Stomach smooth muscle (tissue), 2 donors: ENCODE results near the gene SYNE2.

Source experiments
- H3K27ac ChIP-seq: one replicate; pipeline ENCODE4 v1.7.0; 2013; ENCODE audit warnings: mild to moderate bottlenecking, low read length, inconsistent platforms
- H3K27me3 ChIP-seq, 2 donors: one replicate each; pipeline ENCODE4 v1.7.0; 2013; ENCODE audit warnings: low read length in 2 of 2; ENCODE audit not compliant: insufficient read depth in 2 of 2, control insufficient read depth in 1 of 2
- H3K36me3 ChIP-seq, 2 donors: one replicate each; pipeline ENCODE4 v1.7.0; 2013; ENCODE audit warnings: low read length in 2 of 2; ENCODE audit not compliant: control insufficient read depth in 2 of 2, insufficient read depth in 2 of 2
- H3K4me1 ChIP-seq: one replicate; pipeline ENCODE4 v1.7.0; 2013; ENCODE audit warnings: low read length; ENCODE audit not compliant: control insufficient read depth, insufficient read depth
- H3K4me3 ChIP-seq, 2 donors: one replicate each; pipeline ENCODE4 v1.7.0; 2013; ENCODE audit warnings: low read length in 2 of 2
- H3K9ac ChIP-seq, 2 donors: one replicate each; pipeline ENCODE4 v1.7.0; 2013; ENCODE audit warnings: low read length in 2 of 2, mild to moderate bottlenecking in 1 of 2
- H3K9me3 ChIP-seq, 2 donors: one replicate each; pipeline ENCODE4 v1.7.0; 2013; ENCODE audit warnings: low read length in 2 of 2; ENCODE audit not compliant: control insufficient read depth in 2 of 2
- donor health status: healthy.
- donor health status: Pancreatic carcinoma.

The SYNE2 gene

DNA sequence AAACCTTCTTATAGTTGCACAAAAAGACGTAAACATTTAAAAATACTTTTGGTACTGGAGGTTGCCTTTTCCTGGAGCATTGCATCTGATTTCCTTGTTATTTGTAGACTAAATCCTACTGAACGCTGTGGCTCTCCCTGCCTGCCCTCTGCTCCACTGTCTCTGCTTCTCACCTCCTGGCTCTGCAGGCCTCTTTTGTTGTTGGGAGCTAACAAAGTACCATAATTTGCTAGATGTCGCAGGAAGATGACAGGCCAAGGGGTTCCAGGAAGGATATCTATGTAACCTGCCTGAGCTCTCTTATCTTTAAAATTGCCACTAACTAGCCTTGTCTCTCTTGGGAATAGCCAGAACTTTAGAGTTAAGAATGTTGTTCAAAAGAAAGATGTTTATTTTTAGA is 21.4 kb downstream of the SYNE2 start:
- H3K4me3 ChIP-seq, result no peak overlapping the region
- no peaks in the 10 kb centered on the region for H3K27me3 ChIP-seq
- no peak overlapping the region for H3K9ac ChIP-seq
- H3K27ac ChIP-seq, result no peak overlapping the region
- H3K9me3 ChIP-seq, result no peaks in the 10 kb centered on the region
- H3K36me3 ChIP-seq, result no peaks in the 10 kb centered on the region
- peaks cover 2% of the 10 kb centered on the region for H3K4me1 ChIP-seq

DNA sequence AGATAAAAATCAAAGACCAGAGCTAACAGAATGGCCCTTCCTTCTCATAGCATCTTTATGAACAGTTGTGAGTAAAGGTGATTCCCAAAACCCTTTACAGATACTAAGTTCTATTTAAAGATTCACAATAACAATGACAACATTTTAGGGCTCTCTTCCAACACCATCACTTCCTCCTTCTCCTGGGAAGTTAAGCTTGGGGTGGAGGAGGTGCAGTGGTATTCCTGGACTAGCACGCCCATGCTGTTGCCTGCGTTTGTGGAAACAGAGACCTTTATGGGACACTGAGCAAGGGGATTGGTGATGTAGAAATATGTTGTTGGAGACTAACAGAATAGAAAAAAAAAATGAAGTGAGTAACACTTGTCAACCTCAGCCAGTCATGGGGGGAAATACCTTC is 22.5 kb downstream of the SYNE2 start:
- Histone ChIP-seq H3K9ac (no peak overlapping the region), H3K36me3 (no peaks in the 10 kb centered on the region), H3K27me3 (no peaks in the 10 kb centered on the region), H3K4me1 (no peaks in the 10 kb centered on the region), H3K9me3 (no peaks in the 10 kb centered on the region), H3K4me3 (no peak overlapping the region), H3K27ac (no peak overlapping the region)

DNA sequence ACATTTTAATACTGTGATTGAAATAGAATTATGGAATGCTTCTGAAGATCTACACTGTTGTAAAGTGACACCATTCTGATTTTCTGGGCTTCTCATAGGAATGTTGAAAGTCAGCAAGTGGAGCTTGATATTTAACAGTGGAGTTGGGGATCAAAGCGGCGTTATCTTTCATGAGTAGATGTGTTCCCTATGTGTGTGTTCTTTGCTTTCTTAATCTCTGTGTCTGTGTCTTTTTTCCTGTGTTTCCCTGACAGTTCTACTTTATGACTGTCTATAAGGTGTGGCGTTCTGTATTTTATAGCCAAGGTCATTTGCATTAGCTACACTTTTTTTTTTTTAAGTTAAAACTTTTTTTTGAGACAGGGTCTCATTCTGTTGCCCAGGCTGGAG is 24.7 kb downstream of the SYNE2 start:
- H3K9me3 ChIP-seq, result no peaks in the 10 kb centered on the region
- no peak overlapping the region for H3K9ac ChIP-seq
- no peak overlapping the region for H3K4me3 ChIP-seq
- no peaks in the 10 kb centered on the region for H3K36me3 ChIP-seq
- H3K4me1 ChIP-seq, result no peaks in the 10 kb centered on the region
- no peak overlapping the region for H3K27ac ChIP-seq
- no peaks in the 10 kb centered on the region for H3K27me3 ChIP-seq

- no peak overlapping the region for H3K9ac ChIP-seq
- H3K27me3 ChIP-seq, result no peaks in the 10 kb centered on the region
- no peaks in the 10 kb centered on the region for H3K9me3 ChIP-seq
- no peaks in the 10 kb centered on the region for H3K4me1 ChIP-seq
- no peak overlapping the region for H3K27ac ChIP-seq
- no peak overlapping the region for H3K4me3 ChIP-seq
- H3K36me3 ChIP-seq, result no peaks in the 10 kb centered on the region
These were observed 25.2 kb downstream of the SYNE2 start for GRCh38 chr14:63878052-63878451.

GRCh38 chr14:63878792-63879191 is 26.0 kb downstream of the SYNE2 start:
- no peak overlapping the region for H3K27ac ChIP-seq
- no peaks in the 10 kb centered on the region for H3K36me3 ChIP-seq

GRCh38 chr14:63881926-63882325 is 29.1 kb downstream of the SYNE2 start:
- no peaks in the 10 kb centered on the region for H3K27me3 ChIP-seq
- no peaks in the 10 kb centered on the region for H3K36me3 ChIP-seq

More at GRCh38 chr14:63878792-63879191, 26.0 kb downstream of the SYNE2 start:
- Histone ChIP-seq H3K27me3 (no peaks in the 10 kb centered on the region), H3K4me3 (no peak overlapping the region), H3K4me1 (no peaks in the 10 kb centered on the region), H3K9ac (no peak overlapping the region), H3K9me3 (no peaks in the 10 kb centered on the region)

GRCh38 chr14:63887899-63888298 is 35.1 kb downstream of the SYNE2 start:
- Histone ChIP-seq H3K27me3 (no peaks in the 10 kb centered on the region), H3K4me1 (no peaks in the 10 kb centered on the region), H3K36me3 (no peaks in the 10 kb centered on the region), H3K9me3 (no peaks in the 10 kb centered on the region), H3K9ac (no peak overlapping the region), H3K27ac (no peak overlapping the region), H3K4me3 (no peak overlapping the region)

More at GRCh38 chr14:63881926-63882325, 29.1 kb downstream of the SYNE2 start:
- Histone ChIP-seq H3K9ac (no peak overlapping the region), H3K9me3 (no peaks in the 10 kb centered on the region), H3K4me1 (no peaks in the 10 kb centered on the region), H3K4me3 (no peak overlapping the region), H3K27ac (no peak overlapping the region)

- H3K27ac ChIP-seq, result no peak overlapping the region
- peaks cover 7% of the 10 kb centered on the region for H3K4me1 ChIP-seq
These were observed 37.7 kb downstream of the SYNE2 start for GRCh38 chr14:63890553-63890952.

DNA sequence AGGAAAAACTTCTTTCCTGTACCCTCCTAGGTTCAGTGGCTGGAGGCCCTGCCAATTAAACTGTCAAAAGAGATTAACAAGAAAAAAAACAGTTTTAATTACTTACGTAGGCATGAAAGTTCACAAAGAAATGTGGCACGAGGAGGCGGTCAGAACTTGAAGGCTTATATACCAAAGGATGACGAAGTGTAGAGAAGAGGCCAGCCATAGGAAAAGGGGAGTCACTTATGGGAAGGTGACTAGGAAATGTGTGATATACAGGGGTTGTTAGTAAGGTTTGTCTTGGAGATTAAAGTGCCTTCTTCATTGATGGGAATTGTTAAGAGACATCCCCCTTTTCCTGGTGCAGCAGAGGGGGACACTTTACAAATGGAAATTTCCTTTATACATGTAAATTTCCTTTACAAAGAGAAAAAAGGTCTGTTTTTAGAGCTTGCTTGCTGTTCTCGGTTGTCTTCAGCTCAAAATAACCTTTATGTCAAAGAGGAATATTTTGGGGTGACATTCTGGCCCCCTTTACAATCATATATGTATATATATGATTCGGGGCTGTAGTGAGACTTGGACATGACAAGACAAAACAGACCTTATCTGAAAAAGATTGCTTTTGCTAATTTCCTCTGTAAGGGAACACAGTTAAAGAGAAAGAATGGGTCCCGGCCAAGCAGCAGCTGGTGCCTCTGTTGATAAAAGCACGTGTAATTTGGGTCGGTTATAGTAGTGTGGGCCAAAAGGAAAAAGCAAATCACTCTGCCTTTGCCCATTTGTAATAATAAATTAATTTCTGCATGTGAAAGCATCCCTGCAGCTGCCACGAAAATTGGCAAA is 38.6 kb downstream of the SYNE2 start:
- Histone ChIP-seq H3K27me3 (no peaks in the 10 kb centered on the region), H3K27ac (no peak overlapping the region), H3K36me3 (no peaks in the 10 kb centered on the region), H3K4me3 (no peak overlapping the region), H3K9me3 (no peaks in the 10 kb centered on the region), H3K4me1 (peaks cover 7% of the 10 kb centered on the region), H3K9ac (no peak overlapping the region)

More at GRCh38 chr14:63890553-63890952, 37.7 kb downstream of the SYNE2 start:
- H3K27me3 ChIP-seq, result no peaks in the 10 kb centered on the region
- no peak overlapping the region for H3K9ac ChIP-seq
- no peaks in the 10 kb centered on the region for H3K9me3 ChIP-seq
- H3K36me3 ChIP-seq, result no peaks in the 10 kb centered on the region
- no peak overlapping the region for H3K4me3 ChIP-seq

DNA sequence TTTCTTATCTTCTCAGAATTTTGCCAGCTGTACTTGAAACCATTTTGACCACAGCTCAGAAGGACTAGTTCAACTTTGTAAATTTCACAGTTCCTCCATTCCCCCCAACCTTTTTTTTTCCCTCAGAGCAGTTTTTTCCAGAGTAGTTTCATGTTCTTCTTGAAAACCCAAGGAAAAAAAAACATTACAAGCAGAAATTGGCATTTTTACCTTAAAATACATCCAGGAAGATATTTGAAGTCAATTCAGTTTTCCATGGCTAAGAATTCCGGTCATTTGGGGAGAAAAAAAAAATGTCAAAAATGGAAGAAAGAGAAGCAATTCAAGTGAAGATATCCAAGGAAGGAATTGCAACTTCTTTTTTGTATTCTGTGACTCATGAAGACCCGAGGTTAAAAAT is 39.5 kb downstream of the SYNE2 start:
- no peak overlapping the region for H3K9ac ChIP-seq
- H3K4me3 ChIP-seq, result no peak overlapping the region
- no peaks in the 10 kb centered on the region for H3K27me3 ChIP-seq
- H3K36me3 ChIP-seq, result no peaks in the 10 kb centered on the region
- H3K27ac ChIP-seq, result no peak overlapping the region
- H3K9me3 ChIP-seq, result no peaks in the 10 kb centered on the region
- H3K4me1 ChIP-seq, result peaks cover 7% of the 10 kb centered on the region

DNA sequence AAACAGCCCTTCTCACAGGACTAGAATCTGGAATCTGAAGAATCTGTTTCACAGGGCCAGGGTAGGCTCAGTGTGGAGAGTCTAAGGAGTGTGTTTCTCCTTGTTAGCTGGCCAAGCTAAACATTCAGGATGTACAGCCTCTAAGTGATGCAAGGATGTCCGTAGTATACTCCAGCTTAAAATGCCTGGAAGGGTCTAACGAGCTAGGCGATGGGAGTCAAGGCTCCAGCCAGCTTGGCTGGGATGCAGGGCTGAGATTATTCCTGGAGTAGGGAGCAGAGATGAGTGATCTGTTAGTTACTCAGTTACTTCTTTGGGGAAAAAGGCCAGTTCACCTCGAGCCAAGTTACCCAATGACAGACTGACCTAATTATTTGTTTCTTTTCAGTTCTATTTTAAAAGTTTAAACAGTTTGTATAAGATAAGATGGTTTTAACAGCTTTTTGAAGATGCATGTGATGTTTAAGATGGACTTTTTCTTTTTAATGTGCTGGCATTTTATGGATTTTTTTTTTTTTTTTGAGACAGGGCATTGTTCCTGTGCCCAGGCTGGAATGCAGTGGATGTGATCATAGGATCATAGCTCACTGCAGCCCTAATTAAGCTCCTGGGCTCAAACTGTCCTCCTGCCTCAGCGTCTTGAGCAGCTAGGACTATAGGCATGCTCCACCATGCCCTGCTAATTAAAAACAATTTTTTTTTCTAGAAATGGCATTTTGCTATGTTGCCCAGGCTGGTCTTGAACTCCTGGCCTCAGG is 41.1 kb downstream of the SYNE2 start:
- H3K9me3 ChIP-seq, result no peaks in the 10 kb centered on the region
- H3K27ac ChIP-seq, result no peak overlapping the region
- H3K9ac ChIP-seq, result no peak overlapping the region
- peaks cover 7% of the 10 kb centered on the region for H3K4me1 ChIP-seq
- no peaks in the 10 kb centered on the region for H3K27me3 ChIP-seq
- H3K4me3 ChIP-seq, result peak overlapping the region in 1 of 2 donors; percentile 49
- H3K36me3 ChIP-seq, result no peaks in the 10 kb centered on the region
